Body of pancreas (tissue), 4 donors: Measurements from ENCODE around the gene EIF4H. TPM values are rescaled to one million over a fixed set of nuclear protein-coding genes. Genes with fewer than 3 reads are reported as not detected.

Source experiments
- ATAC-seq: fragments of 150-250 bp; one replicate; pipeline ENCODE4 v1.9.1; 2016
- DNase-seq, 4 donors: peaks; one replicate each; pipeline ENCODE4 v3.0.0-alpha.2; 2019
- H3K27ac ChIP-seq, 4 donors: fragments of 200-600 bp; sonication (generic); 1 replicate in 3 of 4; 2 replicates in 1 of 4; pipeline versions ENCODE4 v1.5.1 to v1.6.1; 2016 to 2019; ENCODE audit warnings: mild to moderate bottlenecking in 1 of 4, mixed read lengths in 1 of 4, moderate library complexity in 1 of 4
- H3K27me3 ChIP-seq, 2 donors: fragments of 200-600 bp; sonication (generic); one replicate each; pipeline ENCODE4 v1.6.0; 2016; ENCODE audit warnings: mild to moderate bottlenecking in 1 of 2
- H3K36me3 ChIP-seq, 2 donors: fragments of 200-600 bp; sonication (generic); replicated peaks in 1 of 2; 2 replicates each; pipeline ENCODE4 v1.5.1; 2016; ENCODE audit warnings: low read depth in 2 of 2; ENCODE audit not compliant: insufficient read depth in 1 of 2
- H3K4me1 ChIP-seq: fragments of 200-600 bp; sonication (generic); one replicate; pipeline ENCODE4 v1.6.0; 2016
- H3K4me3 ChIP-seq, 2 donors: fragments of 200-600 bp; sonication (generic); 1 replicate in 1 of 2; 2 replicates in 1 of 2; pipeline ENCODE4 v1.5.1; 2016 to 2019
- H3K9me3 ChIP-seq, 3 donors: fragments of 200-600 bp; sonication (generic); 1 replicate in 2 of 3; 2 replicates in 1 of 3; pipeline ENCODE4 v1.5.1; 2016
- POLR2A ChIP-seq, 3 donors: fragments of 450-650 bp; IDR thresholded peaks; one replicate each; pipeline ENCODE4 v1.6.1; 2016; ENCODE audit warnings: antibody characterized with exemption in 3 of 3, mild to moderate bottlenecking in 2 of 3
- WGBS, 2 donors: methylation state at CpG; one replicate each; pipeline ENCODE4 v1.1.5; 2017; 5-methylcytosine and 5-hydroxymethylcytosine counted together
- intact Hi-C: fragments of 100-400 bp; cut with DNase I; formaldehyde crosslinking; loops from one replicate; pipeline ENCODE4 v1.15.1; 2023
- total RNA-seq, 2 donors: library from RNA; depleted of rRNA; stranded (reverse); fragments of >200 nt; gene quantifications; one replicate each; pipeline ENCODE4 v1.1.0, GENCODE V29; 2016
- TF ChIP-seq, protein P1 (sequence below), 7 experiments: fragments of 450-650 bp in 4 of 7; fragments of 200-600 bp in 3 of 7; sonication (generic) in 3 of 7; IDR thresholded peaks; one replicate each; pipeline ENCODE4 v1.5.1; 2016 to 2019; ENCODE audit warnings: antibody characterized with exemption in 7 of 7

EIF4H gene
- total RNA-seq, 2 donors from 2014 or later = 107 to 163 TPM

GRCh38 chr7:74143383-74143782, 30.8 kb upstream of the EIF4H start:
- DNase-seq = no peak
- no peaks in the 10 kb centered on the region for H3K4me1 ChIP-seq
- H3K27ac ChIP-seq = no peak overlapping the region
- H3K27me3 ChIP-seq = no peaks in the 10 kb centered on the region
- intact Hi-C loops = no loop called here
- H3K4me3 ChIP-seq = no peak overlapping the region
- H3K36me3 ChIP-seq = no peaks in the 10 kb centered on the region
- no peaks in the 10 kb centered on the region for H3K9me3 ChIP-seq
- no peak for ATAC-seq
- TF ChIP-seq, protein P1, sequence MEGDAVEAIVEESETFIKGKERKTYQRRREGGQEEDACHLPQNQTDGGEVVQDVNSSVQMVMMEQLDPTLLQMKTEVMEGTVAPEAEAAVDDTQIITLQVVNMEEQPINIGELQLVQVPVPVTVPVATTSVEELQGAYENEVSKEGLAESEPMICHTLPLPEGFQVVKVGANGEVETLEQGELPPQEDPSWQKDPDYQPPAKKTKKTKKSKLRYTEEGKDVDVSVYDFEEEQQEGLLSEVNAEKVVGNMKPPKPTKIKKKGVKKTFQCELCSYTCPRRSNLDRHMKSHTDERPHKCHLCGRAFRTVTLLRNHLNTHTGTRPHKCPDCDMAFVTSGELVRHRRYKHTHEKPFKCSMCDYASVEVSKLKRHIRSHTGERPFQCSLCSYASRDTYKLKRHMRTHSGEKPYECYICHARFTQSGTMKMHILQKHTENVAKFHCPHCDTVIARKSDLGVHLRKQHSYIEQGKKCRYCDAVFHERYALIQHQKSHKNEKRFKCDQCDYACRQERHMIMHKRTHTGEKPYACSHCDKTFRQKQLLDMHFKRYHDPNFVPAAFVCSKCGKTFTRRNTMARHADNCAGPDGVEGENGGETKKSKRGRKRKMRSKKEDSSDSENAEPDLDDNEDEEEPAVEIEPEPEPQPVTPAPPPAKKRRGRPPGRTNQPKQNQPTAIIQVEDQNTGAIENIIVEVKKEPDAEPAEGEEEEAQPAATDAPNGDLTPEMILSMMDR (IDR thresholded peaks at IDR 0.05) = no peak
- TF ChIP-seq POLR2A (IDR thresholded peaks at IDR 0.05) = no peak
- 72 to 73% methylated on average over 6 of the region's 6 CpGs for WGBS, 2 donors

DNA sequence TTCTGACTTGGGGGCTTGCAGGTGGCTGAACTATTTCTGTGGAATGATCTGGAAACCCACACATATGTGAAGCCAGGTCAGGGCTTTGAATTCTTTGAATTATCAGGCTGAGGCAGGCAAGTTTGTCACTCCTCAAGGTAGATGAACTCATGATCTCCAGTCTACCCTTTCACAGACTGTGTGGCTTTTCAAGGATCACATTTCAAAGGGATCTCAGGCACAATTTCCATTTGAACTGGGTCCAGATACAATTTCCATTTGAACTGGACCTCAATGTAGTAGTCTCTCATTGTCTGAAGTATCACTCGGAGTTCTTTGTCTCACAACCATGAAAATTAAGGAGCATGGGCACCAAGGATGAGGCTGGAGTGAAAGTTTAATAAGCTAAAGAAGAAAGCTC, 25.7 kb upstream of the EIF4H start:
- no peaks in the 10 kb centered on the region for H3K27me3 ChIP-seq
- TF ChIP-seq, protein P1 (IDR thresholded peaks at IDR 0.05) = no peak
- no peak for ATAC-seq
- WGBS, 2 donors = 92 to 100% methylated on average over 1 of the region's 1 CpG
- H3K9me3 ChIP-seq = no peaks in the 10 kb centered on the region
- no peaks in the 10 kb centered on the region for H3K36me3 ChIP-seq
- DNase-seq = no peak
- no peak overlapping the region for H3K27ac ChIP-seq
- no peak overlapping the region for H3K4me3 ChIP-seq
- intact Hi-C loops = no loop called here
- H3K4me1 ChIP-seq = no peaks in the 10 kb centered on the region

- H3K27ac ChIP-seq = no peak overlapping the region
- DNase-seq (no peak), ATAC-seq (no peak)
- H3K4me3 ChIP-seq = no peak overlapping the region
- intact Hi-C loops = no loop called here
- no peaks in the 10 kb centered on the region for H3K4me1 ChIP-seq
- TF ChIP-seq, protein P1 (IDR thresholded peaks at IDR 0.05) = no peak
- no peak for TF ChIP-seq POLR2A (IDR thresholded peaks at IDR 0.05)
- no peaks in the 10 kb centered on the region for H3K27me3 ChIP-seq
- H3K9me3 ChIP-seq = no peaks in the 10 kb centered on the region
- 95 to 98% methylated on average over 4 to 5 of the region's 5 CpGs for WGBS, 2 donors
- no peaks in the 10 kb centered on the region for H3K36me3 ChIP-seq
These were observed 25.1 kb upstream of the EIF4H start for GRCh38 chr7:74149071-74149470.

GRCh38 chr7:74149603-74150002, 24.6 kb upstream of the EIF4H start:
- intact Hi-C loops = no loop called here
- Histone ChIP-seq H3K36me3 (no peaks in the 10 kb centered on the region), H3K27ac (no peak overlapping the region), H3K27me3 (no peaks in the 10 kb centered on the region), H3K4me1 (no peaks in the 10 kb centered on the region), H3K9me3 (no peaks in the 10 kb centered on the region), H3K4me3 (no peak overlapping the region)
- ATAC-seq = no peak
- DNase-seq = no peak
- TF ChIP-seq, protein P1 (IDR thresholded peaks at IDR 0.05) = no peak
- TF ChIP-seq POLR2A (IDR thresholded peaks at IDR 0.05) = no peak
- 100% methylated on average over 1 of the region's 1 CpG for WGBS, 2 donors

GRCh38 chr7:74153736-74154135, 20.4 kb upstream of the EIF4H start:
- no peaks in the 10 kb centered on the region for H3K27me3 ChIP-seq
- WGBS, 2 donors = 76 to 83% methylated on average over 7 to 9 of the region's 9 CpGs
- TF ChIP-seq, protein P1 (IDR thresholded peaks at IDR 0.05) = no peak
- no peak for TF ChIP-seq POLR2A (IDR thresholded peaks at IDR 0.05)
- no peak overlapping the region for H3K27ac ChIP-seq
- H3K36me3 ChIP-seq = no peaks in the 10 kb centered on the region
- H3K4me3 ChIP-seq = no peak overlapping the region
- intact Hi-C loops = no loop called here
- ATAC-seq (no peak), DNase-seq (no peak)
- no peaks in the 10 kb centered on the region for H3K9me3 ChIP-seq
- H3K4me1 ChIP-seq = no peaks in the 10 kb centered on the region
